ENCODE results near the gene EXOC6B. TPM values are rescaled to one million over a fixed set of nuclear protein-coding genes. Genes with fewer than 3 reads are reported as not detected.

The EXOC6B gene
- total and polyA plus RNA-seq, 2 experiments from 2014 or later: 8.9 to 18.3 TPM

- Histone ChIP-seq H3K9ac (no peak overlapping the region), H4K20me1 (ENCODE audit: insufficient read depth) (no peaks in the 10 kb centered on the region; the same call in 1 of the 2 replicates), H3K27me3 (replicated peaks; ENCODE audit: insufficient read depth) (no peaks in the 10 kb centered on the region), H3K4me1 (ENCODE audit: insufficient read depth) (no peaks in the 10 kb centered on the region), H3K36me3 (ENCODE audit: low read depth) (no peaks in the 10 kb centered on the region), H3K27ac (no peak overlapping the region), H3K4me3 (no peak overlapping the region), H2AFZ (no peak overlapping the region), H3K4me2 (ENCODE audit: unreplicated experiment) (no peak overlapping the region), H3K9me3 (ENCODE audit: low read depth) (no peaks in the 10 kb centered on the region), H3K79me2 (ENCODE audit: insufficient read depth) (no peaks in the 10 kb centered on the region), H3F3A (ENCODE audit: insufficient read depth) (no peaks in the 10 kb centered on the region), H3K9me2 (ENCODE audit: insufficient read depth) (no peaks in the 10 kb centered on the region)
- TF ChIP-seq EZH2 (IDR thresholded peaks at IDR 0.05; ENCODE audit: insufficient read depth, poor library complexity, severe bottlenecking) (no peak), EZH2phosphoT487 (IDR thresholded peaks at IDR 0.05; ENCODE audit: insufficient read depth, low read depth) (no peak)
- in situ Hi-C loops (cut with MboI): no loop called here
- 96 to 100% methylated on average over 1 of the region's 1 CpG for WGBS, 2 experiments (ENCODE audit: low coverage in 1 of 2, low lambda C conversion rate in 2 of 2, missing lambda C conversion rate in 2 of 2)
- DNase-seq: no peak
Measured at GRCh38 chr2:72710418-72711152, 115.2 kb downstream of the EXOC6B start.

DNA sequence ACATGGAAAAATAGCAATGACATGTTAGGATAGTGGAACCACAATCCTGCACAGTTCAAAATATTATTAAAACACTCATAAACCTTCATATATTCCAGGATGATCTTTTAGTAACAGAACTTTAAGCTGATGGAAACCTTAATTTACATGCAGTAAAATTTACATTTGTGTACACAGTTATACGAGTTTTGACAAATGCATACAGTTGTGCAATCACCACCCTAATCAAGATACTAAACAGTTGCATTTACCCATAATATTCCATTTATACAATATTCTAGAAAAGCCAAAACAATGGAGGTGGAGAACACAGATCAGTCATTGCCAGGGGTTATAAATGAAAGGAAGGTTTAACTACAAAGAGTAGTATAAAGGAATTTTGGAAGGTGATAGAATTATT, 117.6 kb downstream of the EXOC6B start:
- Histone ChIP-seq H4K20me1 (ENCODE audit: insufficient read depth) (no peaks in the 10 kb centered on the region; the same call in 1 of the 2 replicates), H3K27ac (no peak overlapping the region), H3K36me3 (ENCODE audit: low read depth) (no peaks in the 10 kb centered on the region), H3K27me3 (replicated peaks; ENCODE audit: insufficient read depth) (no peaks in the 10 kb centered on the region), H3K4me2 (ENCODE audit: unreplicated experiment) (no peak overlapping the region), H3K9me2 (ENCODE audit: insufficient read depth) (no peaks in the 10 kb centered on the region), H3K79me2 (ENCODE audit: insufficient read depth) (no peaks in the 10 kb centered on the region), H3K4me3 (no peak overlapping the region), H3K9ac (no peak overlapping the region), H2AFZ (no peak overlapping the region), H3K4me1 (ENCODE audit: insufficient read depth) (no peaks in the 10 kb centered on the region), H3F3A (ENCODE audit: insufficient read depth) (no peaks in the 10 kb centered on the region), H3K9me3 (ENCODE audit: low read depth) (no peaks in the 10 kb centered on the region)
- in situ Hi-C loops (cut with MboI): no loop called here
- WGBS, 2 experiments (ENCODE audit: low coverage in 1 of 2, low lambda C conversion rate in 2 of 2, missing lambda C conversion rate in 2 of 2): 92 to 100% methylated on average over 1 of the region's 1 CpG
- no peak for TF ChIP-seq EZH2phosphoT487 (IDR thresholded peaks at IDR 0.05; ENCODE audit: insufficient read depth, low read depth)
- TF ChIP-seq EZH2 (IDR thresholded peaks at IDR 0.05; ENCODE audit: insufficient read depth, poor library complexity, severe bottlenecking): no peak
- no peak for DNase-seq

DNA sequence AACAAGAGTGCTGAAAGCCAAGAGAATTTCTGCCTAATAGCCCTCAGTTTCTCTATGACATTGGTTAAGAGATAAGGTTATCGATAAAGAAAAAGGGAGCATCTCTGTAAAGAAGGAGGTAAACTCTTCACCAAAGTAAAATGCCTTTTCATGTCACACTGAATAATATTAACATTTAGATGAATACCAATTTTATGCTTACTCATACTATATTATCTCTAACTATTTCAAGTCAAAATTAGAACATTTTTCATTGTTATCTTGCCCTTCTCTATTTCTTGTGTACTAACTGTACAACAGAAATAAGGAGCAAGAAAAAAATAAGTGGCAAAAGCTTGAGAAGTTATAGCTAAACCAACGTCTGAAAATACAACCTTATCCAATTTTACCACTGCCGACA, 127.5 kb downstream of the EXOC6B start:
- Histone ChIP-seq H3K4me2 (ENCODE audit: unreplicated experiment) (no peak overlapping the region), H3K9me3 (ENCODE audit: low read depth) (no peaks in the 10 kb centered on the region), H3K4me3 (no peak overlapping the region), H3K9me2 (ENCODE audit: insufficient read depth) (no peaks in the 10 kb centered on the region), H4K20me1 (ENCODE audit: insufficient read depth) (no peaks in the 10 kb centered on the region), H3K27me3 (replicated peaks; ENCODE audit: insufficient read depth) (no peaks in the 10 kb centered on the region), H3K27ac (no peak overlapping the region), H2AFZ (no peak overlapping the region), H3F3A (ENCODE audit: insufficient read depth) (peaks cover 9% of the 10 kb centered on the region; the same call in 1 of the 2 replicates), H3K36me3 (ENCODE audit: low read depth) (no peaks in the 10 kb centered on the region), H3K79me2 (ENCODE audit: insufficient read depth) (no peaks in the 10 kb centered on the region), H3K9ac (no peak overlapping the region), H3K4me1 (ENCODE audit: insufficient read depth) (peaks cover 15% of the 10 kb centered on the region)
- TF ChIP-seq EZH2 (IDR thresholded peaks at IDR 0.05; ENCODE audit: insufficient read depth, poor library complexity, severe bottlenecking) (no peak), EZH2phosphoT487 (IDR thresholded peaks at IDR 0.05; ENCODE audit: insufficient read depth, low read depth) (no peak)
- no peak for DNase-seq
- 96 to 98% methylated on average over 3 of the region's 3 CpGs for WGBS, 2 experiments (ENCODE audit: low coverage in 1 of 2, low lambda C conversion rate in 2 of 2, missing lambda C conversion rate in 2 of 2)
- in situ Hi-C loops (cut with MboI): no loop called here

- no peak for DNase-seq
- Histone ChIP-seq H3K9me2 (ENCODE audit: insufficient read depth) (no peaks in the 10 kb centered on the region), H3K27me3 (replicated peaks; ENCODE audit: insufficient read depth) (no peaks in the 10 kb centered on the region), H3K9me3 (ENCODE audit: low read depth) (no peaks in the 10 kb centered on the region), H3K79me2 (ENCODE audit: insufficient read depth) (no peaks in the 10 kb centered on the region), H3K27ac (no peak overlapping the region), H3K4me2 (ENCODE audit: unreplicated experiment) (no peak overlapping the region), H3K36me3 (ENCODE audit: low read depth) (no peaks in the 10 kb centered on the region), H4K20me1 (ENCODE audit: insufficient read depth) (no peaks in the 10 kb centered on the region), H3F3A (ENCODE audit: insufficient read depth) (peaks cover 9% of the 10 kb centered on the region; the same call in 1 of the 2 replicates), H3K4me3 (no peak overlapping the region), H2AFZ (no peak overlapping the region), H3K4me1 (ENCODE audit: insufficient read depth) (peaks cover 15% of the 10 kb centered on the region), H3K9ac (no peak overlapping the region)
- in situ Hi-C loops (cut with MboI): no loop called here
- no peak for TF ChIP-seq EZH2phosphoT487 (IDR thresholded peaks at IDR 0.05; ENCODE audit: insufficient read depth, low read depth)
- no peak for TF ChIP-seq EZH2 (IDR thresholded peaks at IDR 0.05; ENCODE audit: insufficient read depth, poor library complexity, severe bottlenecking)
- 98% methylated on average over 2 of the region's 2 CpGs for WGBS, 2 experiments (ENCODE audit: low coverage in 1 of 2, low lambda C conversion rate in 2 of 2, missing lambda C conversion rate in 2 of 2)
Measured at GRCh38 chr2:72696559-72696958, 129.3 kb downstream of the EXOC6B start.
